ENCODE results near the gene PCDHA10.

PCDHA10 gene

GRCh38 chr5:140883927-140884697 lies 28.4 kb downstream of the PCDHA10 start:
- DNase-seq: no peak

GRCh38 chr5:140916325-140916724 lies 60.6 kb downstream of the PCDHA10 start:
- DNase-seq: no peak
